Measurements from ENCODE around the gene PLXDC1.

Gene PLXDC1

GRCh38 chr17:39158623-39159022 is 7.2 kb upstream of the PLXDC1 start:
- DNase-seq (ENCODE audit: low read depth in 3 of 3, low spot score in 1 of 3) = no peak

GRCh38 chr17:39156491-39156890 is 5.1 kb upstream of the PLXDC1 start:
- no peak for DNase-seq (ENCODE audit: low read depth in 3 of 3, low spot score in 1 of 3)

GRCh38 chr17:39155654-39156053 is 4.2 kb upstream of the PLXDC1 start:
- DNase-seq (ENCODE audit: low read depth in 3 of 3, low spot score in 1 of 3) = no peak

- DNase-seq (ENCODE audit: low read depth in 3 of 3, low spot score in 1 of 3) = peak; percentile 85 to 98 (median 90)
Measured at GRCh38 chr17:39153599-39154051, 2.2 kb upstream of the PLXDC1 start.

GRCh38 chr17:39151943-39152818 is 744 bp upstream of the PLXDC1 start:
- no peak for DNase-seq (ENCODE audit: low read depth in 3 of 3, low spot score in 1 of 3)

GRCh38 chr17:39150795-39151149 is 665 bp downstream of the PLXDC1 start:
- DNase-seq (ENCODE audit: low read depth in 3 of 3, low spot score in 1 of 3) = no peak

- DNase-seq (ENCODE audit: low read depth in 3 of 3, low spot score in 1 of 3) = no peak
Measured at GRCh38 chr17:39150104-39150634, 1.3 kb downstream of the PLXDC1 start.

GRCh38 chr17:39147221-39148185 is 3.9 kb downstream of the PLXDC1 start:
- DNase-seq (ENCODE audit: low read depth in 3 of 3, low spot score in 1 of 3) = no peak

- no peak for DNase-seq (ENCODE audit: low read depth in 3 of 3, low spot score in 1 of 3)
Measured at GRCh38 chr17:39146273-39146672, 5.2 kb downstream of the PLXDC1 start.

GRCh38 chr17:39145143-39145542 is 6.3 kb downstream of the PLXDC1 start:
- DNase-seq (ENCODE audit: low read depth in 3 of 3, low spot score in 1 of 3) = no peak

- no peak for DNase-seq (ENCODE audit: low read depth in 3 of 3, low spot score in 1 of 3)
Measured at GRCh38 chr17:39144416-39144840, 7.0 kb downstream of the PLXDC1 start.

- DNase-seq (ENCODE audit: low read depth in 3 of 3, low spot score in 1 of 3) = no peak
Measured at GRCh38 chr17:39143552-39144093, 7.8 kb downstream of the PLXDC1 start.

- no peak for DNase-seq (ENCODE audit: low read depth in 3 of 3, low spot score in 1 of 3)
Measured at GRCh38 chr17:39141915-39142664, 9.3 kb downstream of the PLXDC1 start.

- no peak for DNase-seq (ENCODE audit: low read depth in 3 of 3, low spot score in 1 of 3)
Measured at GRCh38 chr17:39141294-39141693, 10.1 kb downstream of the PLXDC1 start.

- no peak for DNase-seq (ENCODE audit: low read depth in 3 of 3, low spot score in 1 of 3)
Measured at GRCh38 chr17:39139561-39139960, 11.9 kb downstream of the PLXDC1 start.

- DNase-seq (ENCODE audit: low read depth in 3 of 3, low spot score in 1 of 3) = no peak
Measured at GRCh38 chr17:39139161-39139511, 12.3 kb downstream of the PLXDC1 start.

GRCh38 chr17:39138431-39139160 is 12.8 kb downstream of the PLXDC1 start:
- no peak for DNase-seq (ENCODE audit: low read depth in 3 of 3, low spot score in 1 of 3)

- no peak for DNase-seq (ENCODE audit: low read depth in 3 of 3, low spot score in 1 of 3)
Measured at GRCh38 chr17:39134878-39135277, 16.6 kb downstream of the PLXDC1 start.

GRCh38 chr17:39132192-39132610 is 19.2 kb downstream of the PLXDC1 start:
- no peak for DNase-seq (ENCODE audit: low read depth in 3 of 3, low spot score in 1 of 3)

GRCh38 chr17:39131616-39132015 is 19.8 kb downstream of the PLXDC1 start:
- DNase-seq (ENCODE audit: low read depth in 3 of 3, low spot score in 1 of 3) = no peak

All from stimulated activated CD4-positive, alpha-beta T cell treated with anti-CD3 and anti-CD28 coated beads, TNF-alpha, amount 100 ng/mL, for 1 hour (primary cell).